ENCODE data around the gene MS4A6A.
"Not testable (repeated sequence)": the region's sequence is repeated elsewhere in the genome, so short reads cannot be mapped to it uniquely, and the experiment has no call there.

MS4A6A gene

GRCh38 chr11:60182541-60183330 is at the start of gene MS4A6A:
TSS of gene MS4A6A (minus strand) at chr11:60183083. CDS start at chr11:60181727, 1,356 bp downstream.
- no peak for DNase-seq

GRCh38 chr11:60230681-60231080 is 47.8 kb upstream of the MS4A6A start:
- no peak for DNase-seq

GRCh38 chr11:60222141-60222540 is 39.3 kb upstream of the MS4A6A start:
- DNase-seq, result no peak

GRCh38 chr11:60221692-60222091 is 38.8 kb upstream of the MS4A6A start:
- no peak for DNase-seq

- no peak for DNase-seq
These were observed 38.3 kb upstream of the MS4A6A start for GRCh38 chr11:60221181-60221580.

GRCh38 chr11:60214386-60214785 is 31.5 kb upstream of the MS4A6A start:
- no peak for DNase-seq

GRCh38 chr11:60211206-60211605 is 28.3 kb upstream of the MS4A6A start:
- DNase-seq, result no peak

- DNase-seq, result no peak
These were observed 27.1 kb upstream of the MS4A6A start for GRCh38 chr11:60209977-60210376.

GRCh38 chr11:60208951-60209350 is 26.1 kb upstream of the MS4A6A start:
- DNase-seq, result no peak

- no peak for DNase-seq
These were observed 25.4 kb upstream of the MS4A6A start for GRCh38 chr11:60208146-60208895.

GRCh38 chr11:60206616-60207015 is 23.7 kb upstream of the MS4A6A start:
- no peak for DNase-seq

- no peak for DNase-seq
These were observed 22.0 kb upstream of the MS4A6A start for GRCh38 chr11:60204922-60205321.

- DNase-seq, result not testable (repeated sequence)
These were observed 18.5 kb upstream of the MS4A6A start for GRCh38 chr11:60201334-60201733.

- no peak for DNase-seq
These were observed 14.6 kb upstream of the MS4A6A start for GRCh38 chr11:60197442-60197841.

GRCh38 chr11:60195923-60196368 is 13.1 kb upstream of the MS4A6A start:
- no peak for DNase-seq

GRCh38 chr11:60194511-60194910 is 11.6 kb upstream of the MS4A6A start:
- no peak for DNase-seq

GRCh38 chr11:60193687-60194433 is 11.0 kb upstream of the MS4A6A start:
- DNase-seq, result peak; percentile 12

GRCh38 chr11:60192564-60192963 is 9.7 kb upstream of the MS4A6A start:
- DNase-seq, result not testable (repeated sequence)

GRCh38 chr11:60188481-60188880 is 5.6 kb upstream of the MS4A6A start:
- not testable (repeated sequence) for DNase-seq

GRCh38 chr11:60186128-60186527 is 3.2 kb upstream of the MS4A6A start:
- not testable (repeated sequence) for DNase-seq

GRCh38 chr11:60185512-60185827 is 2.6 kb upstream of the MS4A6A start:
- DNase-seq, result not testable (repeated sequence)

GRCh38 chr11:60184824-60185511 is 2.1 kb upstream of the MS4A6A start:
- DNase-seq, result no peak
